ENCODE measurements around the gene SEC14L5. TPM values are rescaled to one million over a fixed set of nuclear protein-coding genes. Genes with fewer than 3 reads are reported as not detected.

Gene SEC14L5
- polyA plus RNA-seq, 1 donor from 2014 or later: 0.43 TPM

DNA sequence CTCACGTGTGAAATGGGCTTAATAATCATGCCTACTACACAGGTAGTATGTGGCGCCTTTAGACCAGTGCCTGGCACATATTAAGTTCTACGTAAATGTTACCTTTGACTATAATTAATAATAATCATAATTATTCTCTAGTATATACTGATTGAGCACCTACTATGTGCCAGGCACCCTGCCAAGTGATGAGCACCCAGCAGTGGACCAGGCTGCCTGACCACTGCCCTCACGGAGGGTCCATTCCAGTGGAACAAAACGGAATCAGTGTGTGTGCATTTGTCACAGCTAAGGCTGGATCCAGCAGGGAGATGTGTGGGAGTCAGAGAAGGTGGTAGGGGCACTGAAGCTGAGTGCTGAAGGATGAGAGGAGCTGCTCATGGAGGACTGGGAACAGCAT is 30.5 kb downstream of the SEC14L5 start:
- Histone ChIP-seq H3K27me3 (ENCODE audit: insufficient read depth, low read depth, low read length) (peaks cover 45% of the 10 kb centered on the region), H3K36me3 (ENCODE audit: insufficient read depth, low read length) (no peaks in the 10 kb centered on the region), H4K20me1 (ENCODE audit: insufficient read depth) (no peaks in the 10 kb centered on the region), H2AFZ (ENCODE audit: low read depth, low read length) (no peak overlapping the region), H3K9me3 (ENCODE audit: low read length) (no peaks in the 10 kb centered on the region), H3K9me2 (ENCODE audit: insufficient read depth, low read length) (no peaks in the 10 kb centered on the region), H3K27ac (ENCODE audit: low read length) (no peak overlapping the region), H3F3A (ENCODE audit: insufficient read depth, low read length, poor library complexity, severe bottlenecking) (no peaks in the 10 kb centered on the region), H3K4me2 (ENCODE audit: low read length) (no peak overlapping the region), H3K4me3 (ENCODE audit: low read length) (no peak overlapping the region), H3K9ac (ENCODE audit: low read length) (no peak overlapping the region), H3K79me2 (replicated peaks; ENCODE audit: insufficient read depth, low read length) (no peaks in the 10 kb centered on the region)
- TF ChIP-seq EZH2 (IDR thresholded peaks at IDR 0.05; ENCODE audit: borderline replicate concordance, insufficient read depth, low read length, poor library complexity, severe bottlenecking) (no peak), RAD21 (conservative IDR thresholded peaks at IDR 0.05) (no peak), SMC3 (conservative IDR thresholded peaks at IDR 0.05; ENCODE audit: poor library complexity) (no peak), TAF1 (IDR thresholded peaks at IDR 0.05; ENCODE audit: low read depth) (no peak), EP300 (conservative IDR thresholded peaks at IDR 0.05; ENCODE audit: poor library complexity, severe bottlenecking) (no peak), POLR2AphosphoS5 (IDR thresholded peaks at IDR 0.05) (no peak), MXI1 (conservative IDR thresholded peaks at IDR 0.05; ENCODE audit: poor library complexity, severe bottlenecking) (no peak)
- TF ChIP-seq, protein P1, sequence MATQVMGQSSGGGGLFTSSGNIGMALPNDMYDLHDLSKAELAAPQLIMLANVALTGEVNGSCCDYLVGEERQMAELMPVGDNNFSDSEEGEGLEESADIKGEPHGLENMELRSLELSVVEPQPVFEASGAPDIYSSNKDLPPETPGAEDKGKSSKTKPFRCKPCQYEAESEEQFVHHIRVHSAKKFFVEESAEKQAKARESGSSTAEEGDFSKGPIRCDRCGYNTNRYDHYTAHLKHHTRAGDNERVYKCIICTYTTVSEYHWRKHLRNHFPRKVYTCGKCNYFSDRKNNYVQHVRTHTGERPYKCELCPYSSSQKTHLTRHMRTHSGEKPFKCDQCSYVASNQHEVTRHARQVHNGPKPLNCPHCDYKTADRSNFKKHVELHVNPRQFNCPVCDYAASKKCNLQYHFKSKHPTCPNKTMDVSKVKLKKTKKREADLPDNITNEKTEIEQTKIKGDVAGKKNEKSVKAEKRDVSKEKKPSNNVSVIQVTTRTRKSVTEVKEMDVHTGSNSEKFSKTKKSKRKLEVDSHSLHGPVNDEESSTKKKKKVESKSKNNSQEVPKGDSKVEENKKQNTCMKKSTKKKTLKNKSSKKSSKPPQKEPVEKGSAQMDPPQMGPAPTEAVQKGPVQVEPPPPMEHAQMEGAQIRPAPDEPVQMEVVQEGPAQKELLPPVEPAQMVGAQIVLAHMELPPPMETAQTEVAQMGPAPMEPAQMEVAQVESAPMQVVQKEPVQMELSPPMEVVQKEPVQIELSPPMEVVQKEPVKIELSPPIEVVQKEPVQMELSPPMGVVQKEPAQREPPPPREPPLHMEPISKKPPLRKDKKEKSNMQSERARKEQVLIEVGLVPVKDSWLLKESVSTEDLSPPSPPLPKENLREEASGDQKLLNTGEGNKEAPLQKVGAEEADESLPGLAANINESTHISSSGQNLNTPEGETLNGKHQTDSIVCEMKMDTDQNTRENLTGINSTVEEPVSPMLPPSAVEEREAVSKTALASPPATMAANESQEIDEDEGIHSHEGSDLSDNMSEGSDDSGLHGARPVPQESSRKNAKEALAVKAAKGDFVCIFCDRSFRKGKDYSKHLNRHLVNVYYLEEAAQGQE (IDR thresholded peaks at IDR 0.05; ENCODE audit: borderline replicate concordance): no peak
- TF ChIP-seq, protein P2, sequence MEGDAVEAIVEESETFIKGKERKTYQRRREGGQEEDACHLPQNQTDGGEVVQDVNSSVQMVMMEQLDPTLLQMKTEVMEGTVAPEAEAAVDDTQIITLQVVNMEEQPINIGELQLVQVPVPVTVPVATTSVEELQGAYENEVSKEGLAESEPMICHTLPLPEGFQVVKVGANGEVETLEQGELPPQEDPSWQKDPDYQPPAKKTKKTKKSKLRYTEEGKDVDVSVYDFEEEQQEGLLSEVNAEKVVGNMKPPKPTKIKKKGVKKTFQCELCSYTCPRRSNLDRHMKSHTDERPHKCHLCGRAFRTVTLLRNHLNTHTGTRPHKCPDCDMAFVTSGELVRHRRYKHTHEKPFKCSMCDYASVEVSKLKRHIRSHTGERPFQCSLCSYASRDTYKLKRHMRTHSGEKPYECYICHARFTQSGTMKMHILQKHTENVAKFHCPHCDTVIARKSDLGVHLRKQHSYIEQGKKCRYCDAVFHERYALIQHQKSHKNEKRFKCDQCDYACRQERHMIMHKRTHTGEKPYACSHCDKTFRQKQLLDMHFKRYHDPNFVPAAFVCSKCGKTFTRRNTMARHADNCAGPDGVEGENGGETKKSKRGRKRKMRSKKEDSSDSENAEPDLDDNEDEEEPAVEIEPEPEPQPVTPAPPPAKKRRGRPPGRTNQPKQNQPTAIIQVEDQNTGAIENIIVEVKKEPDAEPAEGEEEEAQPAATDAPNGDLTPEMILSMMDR (IDR thresholded peaks at IDR 0.05; ENCODE audit: poor library complexity, severe bottlenecking): no peak

- Histone ChIP-seq H3K36me3 (ENCODE audit: insufficient read depth, low read length) (no peaks in the 10 kb centered on the region), H3K27ac (ENCODE audit: low read length) (no peak overlapping the region), H3K9ac (ENCODE audit: low read length) (no peak overlapping the region), H4K20me1 (ENCODE audit: insufficient read depth) (no peaks in the 10 kb centered on the region), H3F3A (ENCODE audit: insufficient read depth, low read length, poor library complexity, severe bottlenecking) (no peaks in the 10 kb centered on the region), H3K9me2 (ENCODE audit: insufficient read depth, low read length) (no peaks in the 10 kb centered on the region), H2AFZ (ENCODE audit: low read depth, low read length) (no peak overlapping the region), H3K9me3 (ENCODE audit: low read length) (no peaks in the 10 kb centered on the region), H3K4me3 (ENCODE audit: low read length) (no peak overlapping the region), H3K27me3 (ENCODE audit: insufficient read depth, low read depth, low read length) (peaks cover 43% of the 10 kb centered on the region), H3K4me2 (ENCODE audit: low read length) (no peak overlapping the region), H3K79me2 (replicated peaks; ENCODE audit: insufficient read depth, low read length) (no peaks in the 10 kb centered on the region)
- no peak for TF ChIP-seq MXI1 (conservative IDR thresholded peaks at IDR 0.05; ENCODE audit: poor library complexity, severe bottlenecking)
- TF ChIP-seq POLR2AphosphoS5 (IDR thresholded peaks at IDR 0.05): no peak
- TF ChIP-seq, protein P2 (IDR thresholded peaks at IDR 0.05; ENCODE audit: poor library complexity, severe bottlenecking): no peak
- TF ChIP-seq SMC3 (conservative IDR thresholded peaks at IDR 0.05; ENCODE audit: poor library complexity): no peak
- no peak for TF ChIP-seq EP300 (conservative IDR thresholded peaks at IDR 0.05; ENCODE audit: poor library complexity, severe bottlenecking)
- no peak for TF ChIP-seq EZH2 (IDR thresholded peaks at IDR 0.05; ENCODE audit: borderline replicate concordance, insufficient read depth, low read length, poor library complexity, severe bottlenecking)
- TF ChIP-seq, protein P1 (IDR thresholded peaks at IDR 0.05; ENCODE audit: borderline replicate concordance): no peak
- no peak for TF ChIP-seq TAF1 (IDR thresholded peaks at IDR 0.05; ENCODE audit: low read depth)
- no peak for TF ChIP-seq RAD21 (conservative IDR thresholded peaks at IDR 0.05)
Measured at GRCh38 chr16:4989391-4990006, 31.4 kb downstream of the SEC14L5 start.

Data from neural cell (in vitro differentiated cells).